HEK293 (cell line): ENCODE measurements around the gene CHD2.

ENCODE experiments used
- CTCF ChIA-PET: fragments of 350-600 bp; formaldehyde crosslinking; extraction: SDS; loops from one replicate; lab custom pipeline; 2021; ENCODE audit warnings: antibody characterized with exemption; lab: Yijun Ruan, JAX
- POLR2A ChIA-PET: fragments of 300-600 bp; formaldehyde crosslinking; extraction: SDS; loops from one replicate; lab custom pipeline; 2020; ENCODE audit warnings: antibody characterized with exemption, inconsistent platforms; lab: Yijun Ruan, JAX
- H3K27ac ChIP-seq: fragments of 200-500 bp; sonication (Bioruptor generic); 2 replicates; pipeline ENCODE4 v1.5.1; 2014; ENCODE audit warnings: low read depth, low read length, control low read depth, inconsistent platforms; ENCODE audit errors: extremely low read depth
- H3K36me3 ChIP-seq, 2 experiments: fragments of 200-500 bp in 1 of 2; sonication (Bioruptor generic) in 1 of 2; 1 replicate in 1 of 2; 2 replicates in 1 of 2; pipeline ENCODE4 v1.5.1; 2014 to 2017; ENCODE audit warnings: inconsistent platforms in 2 of 2, low read length in 2 of 2; ENCODE audit not compliant: control insufficient read depth in 2 of 2, insufficient read depth in 1 of 2
- H3K4me1 ChIP-seq: fragments of 200-500 bp; sonication (Bioruptor generic); 2 replicates; pipeline ENCODE4 v1.5.1; 2014; ENCODE audit warnings: mild to moderate bottlenecking, low read length, inconsistent platforms; ENCODE audit not compliant: control insufficient read depth, insufficient read depth
- H3K4me3 ChIP-seq: 2 replicates; pipeline ENCODE4 v1.5.1; 2011; ENCODE audit warnings: low read depth, mild to moderate bottlenecking, control low read depth, low read length, moderate library complexity
- H3K9me3 ChIP-seq: fragments of 200-500 bp; sonication (Bioruptor generic); 2 replicates; pipeline ENCODE4 v1.5.1; 2014; ENCODE audit warnings: low read depth, low read length, inconsistent platforms; ENCODE audit not compliant: control insufficient read depth, insufficient read depth
- GLIS2 ChIP-seq: fragments of 450-650 bp; formaldehyde crosslinking; IDR thresholded peaks from 2 replicates; pipeline ENCODE4 v1.5.1; 2016; ENCODE audit warnings: missing biosample characterization, missing genetic modification characterization
- KLF7 ChIP-seq: fragments of 450-650 bp; formaldehyde crosslinking; IDR thresholded peaks from 2 replicates; pipeline ENCODE4 v1.5.1; 2016; ENCODE audit warnings: missing biosample characterization, missing genetic modification characterization, borderline replicate concordance
- REPIN1 ChIP-seq: fragments of 450-650 bp; formaldehyde crosslinking; IDR thresholded peaks from 2 replicates; pipeline ENCODE4 v1.5.1; 2017; ENCODE audit warnings: missing biosample characterization, missing genetic modification characterization, low read depth
- SCRT2 ChIP-seq: fragments of 450-650 bp; formaldehyde crosslinking; IDR thresholded peaks from 2 replicates; pipeline ENCODE4 v1.5.1; 2016; ENCODE audit warnings: missing biosample characterization, missing genetic modification characterization
- SP7 ChIP-seq: fragments of 450-650 bp; formaldehyde crosslinking; IDR thresholded peaks from 2 replicates; pipeline ENCODE4 v1.5.1; 2016; ENCODE audit warnings: missing biosample characterization, missing genetic modification characterization
- WT1 ChIP-seq: fragments of 450-650 bp; formaldehyde crosslinking; IDR thresholded peaks from 2 replicates; pipeline ENCODE4 v1.5.1; 2016; ENCODE audit warnings: missing biosample characterization, missing genetic modification characterization
- ZBTB1 ChIP-seq: fragments of 450-650 bp; formaldehyde crosslinking; IDR thresholded peaks from 2 replicates; pipeline ENCODE4 v1.5.1; 2016; ENCODE audit warnings: missing biosample characterization, missing genetic modification characterization
- ZBTB17 ChIP-seq: fragments of 450-650 bp; formaldehyde crosslinking; IDR thresholded peaks from 2 replicates; pipeline ENCODE4 v1.5.1; 2016; ENCODE audit warnings: missing biosample characterization, missing genetic modification characterization
- ZBTB20 ChIP-seq: fragments of 450-650 bp; formaldehyde crosslinking; IDR thresholded peaks from 2 replicates; pipeline ENCODE4 v1.5.1; 2016; ENCODE audit warnings: missing biosample characterization, missing genetic modification characterization
- ZBTB8A ChIP-seq: fragments of 450-650 bp; formaldehyde crosslinking; IDR thresholded peaks from 2 replicates; pipeline ENCODE4 v1.5.1; 2016; ENCODE audit warnings: missing biosample characterization, missing genetic modification characterization
- ZFHX2 ChIP-seq: fragments of 450-650 bp; formaldehyde crosslinking; conservative IDR thresholded peaks from 2 replicates; pipeline ENCODE4 v1.5.1; 2016; ENCODE audit warnings: missing biosample characterization, missing genetic modification characterization
- ZIC2 ChIP-seq: fragments of 450-650 bp; formaldehyde crosslinking; IDR thresholded peaks from 2 replicates; pipeline ENCODE4 v1.5.1; 2016; ENCODE audit warnings: missing biosample characterization, missing genetic modification characterization
- ZNF10 ChIP-seq: fragments of 450-650 bp; formaldehyde crosslinking; IDR thresholded peaks from 2 replicates; pipeline ENCODE4 v1.5.1; 2017; ENCODE audit warnings: missing biosample characterization, missing genetic modification characterization
- ZNF114 ChIP-seq: fragments of 450-650 bp; formaldehyde crosslinking; IDR thresholded peaks from 2 replicates; pipeline ENCODE4 v1.5.0; 2017; ENCODE audit warnings: missing biosample characterization, missing genetic modification characterization
- ZNF121 ChIP-seq: fragments of 450-650 bp; formaldehyde crosslinking; IDR thresholded peaks from 2 replicates; pipeline ENCODE4 v1.5.1; 2016; ENCODE audit warnings: missing biosample characterization, missing genetic modification characterization
- ZNF157 ChIP-seq: fragments of 450-650 bp; formaldehyde crosslinking; IDR thresholded peaks from 2 replicates; pipeline ENCODE4 v1.5.1; 2016; ENCODE audit warnings: missing biosample characterization, missing genetic modification characterization
- ZNF19 ChIP-seq: fragments of 450-650 bp; formaldehyde crosslinking; IDR thresholded peaks from 2 replicates; pipeline ENCODE4; 2016; ENCODE audit warnings: missing biosample characterization, missing genetic modification characterization, low read depth
- ZNF239 ChIP-seq: fragments of 450-650 bp; formaldehyde crosslinking; IDR thresholded peaks from 2 replicates; pipeline ENCODE4 v1.5.1; 2016; ENCODE audit warnings: missing biosample characterization, missing genetic modification characterization
- ZNF24 ChIP-seq: fragments of 450-650 bp; formaldehyde crosslinking; IDR thresholded peaks from 2 replicates; pipeline ENCODE4 v1.5.1; 2016; ENCODE audit warnings: missing biosample characterization, missing genetic modification characterization
- ZNF341 ChIP-seq: fragments of 450-650 bp; formaldehyde crosslinking; IDR thresholded peaks from 2 replicates; pipeline ENCODE4; 2016; ENCODE audit warnings: low read depth, missing biosample characterization, missing genetic modification characterization
- ZNF629 ChIP-seq: fragments of 450-650 bp; formaldehyde crosslinking; IDR thresholded peaks from 2 replicates; pipeline ENCODE4 v1.5.1; 2017; ENCODE audit warnings: missing biosample characterization, missing genetic modification characterization
- ZNF747 ChIP-seq: fragments of 450-650 bp; formaldehyde crosslinking; IDR thresholded peaks from 2 replicates; pipeline ENCODE4 v1.5.1; 2016; ENCODE audit warnings: missing biosample characterization, missing genetic modification characterization
- ZNF768 ChIP-seq: fragments of 450-650 bp; formaldehyde crosslinking; IDR thresholded peaks from 2 replicates; pipeline ENCODE4 v1.5.1; 2018; ENCODE audit warnings: missing biosample characterization, mild to moderate bottlenecking, missing genetic modification characterization
- ZNF843 ChIP-seq: fragments of 450-650 bp; formaldehyde crosslinking; IDR thresholded peaks from 2 replicates; pipeline ENCODE4 v1.5.1; 2016; ENCODE audit warnings: missing biosample characterization, missing genetic modification characterization
- TF ChIP-seq, protein P1 (sequence below): fragments of 450-650 bp; formaldehyde crosslinking; IDR thresholded peaks from 2 replicates; pipeline ENCODE4 v1.5.1; 2016; ENCODE audit warnings: missing biosample characterization, missing genetic modification characterization
- TF ChIP-seq, protein P2 (sequence below): fragments of 450-650 bp; formaldehyde crosslinking; IDR thresholded peaks from 2 replicates; pipeline ENCODE4 v1.5.1; 2016; ENCODE audit warnings: missing biosample characterization, missing genetic modification characterization
- TF ChIP-seq, protein P3 (sequence below): fragments of 450-650 bp; formaldehyde crosslinking; conservative IDR thresholded peaks from 2 replicates; pipeline ENCODE4 v1.5.1; 2016; ENCODE audit warnings: low read depth, missing biosample characterization, missing genetic modification characterization

Gene CHD2

DNA sequence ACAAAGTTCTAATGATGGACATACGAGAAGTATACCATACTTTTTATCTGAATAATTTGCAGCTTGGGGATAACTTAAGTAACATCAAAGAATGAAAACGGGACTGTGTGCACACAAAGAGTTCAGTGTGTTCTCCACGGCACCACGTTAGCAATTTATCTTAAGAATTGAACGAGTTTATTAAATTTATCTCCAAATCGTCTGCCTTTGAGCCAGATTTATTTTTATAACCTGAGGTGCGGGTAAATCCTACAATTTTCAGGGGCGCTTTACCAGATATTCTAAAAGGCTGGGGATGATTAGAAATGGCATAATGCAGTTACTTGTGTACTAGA lies 3.5 kb downstream of the CHD2 start:
- H3K27ac ChIP-seq = peak overlapping the region; percentile 95
- CTCF ChIA-PET = interaction anchor here (0.6 to 7.5 kb wide), 5 partner anchors 13 to 106 kb away, joined by 3 to 65 read pairs (median 7); no protein-coding TSS in a partner anchor
- TF ChIP-seq ZNF114 (tag by site-specific recombination) (no peak), ZIC2 (tag by site-specific recombination) (no peak), ZNF341 (tag by site-specific recombination) (no peak), GLIS2 (tag by site-specific recombination) (no peak), ZNF239 (no peak)
- TF ChIP-seq, protein P1, sequence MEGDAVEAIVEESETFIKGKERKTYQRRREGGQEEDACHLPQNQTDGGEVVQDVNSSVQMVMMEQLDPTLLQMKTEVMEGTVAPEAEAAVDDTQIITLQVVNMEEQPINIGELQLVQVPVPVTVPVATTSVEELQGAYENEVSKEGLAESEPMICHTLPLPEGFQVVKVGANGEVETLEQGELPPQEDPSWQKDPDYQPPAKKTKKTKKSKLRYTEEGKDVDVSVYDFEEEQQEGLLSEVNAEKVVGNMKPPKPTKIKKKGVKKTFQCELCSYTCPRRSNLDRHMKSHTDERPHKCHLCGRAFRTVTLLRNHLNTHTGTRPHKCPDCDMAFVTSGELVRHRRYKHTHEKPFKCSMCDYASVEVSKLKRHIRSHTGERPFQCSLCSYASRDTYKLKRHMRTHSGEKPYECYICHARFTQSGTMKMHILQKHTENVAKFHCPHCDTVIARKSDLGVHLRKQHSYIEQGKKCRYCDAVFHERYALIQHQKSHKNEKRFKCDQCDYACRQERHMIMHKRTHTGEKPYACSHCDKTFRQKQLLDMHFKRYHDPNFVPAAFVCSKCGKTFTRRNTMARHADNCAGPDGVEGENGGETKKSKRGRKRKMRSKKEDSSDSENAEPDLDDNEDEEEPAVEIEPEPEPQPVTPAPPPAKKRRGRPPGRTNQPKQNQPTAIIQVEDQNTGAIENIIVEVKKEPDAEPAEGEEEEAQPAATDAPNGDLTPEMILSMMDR (tag by site-specific recombination) = no peak
- H3K9me3 ChIP-seq = no peaks in the 10 kb centered on the region
- peaks cover 3 to 18% of the 10 kb centered on the region in 2 experiments for H3K36me3 ChIP-seq
- H3K4me1 ChIP-seq = peaks cover 46% of the 10 kb centered on the region
- POLR2A ChIA-PET = interaction anchor here (0.6 to 6.6 kb wide), 14 partner anchors 10 to 1949 kb away, joined by 3 to 226 read pairs (median 4); partner anchors contain the start of gene RCCD1
- peak overlapping the region; percentile 82 for H3K4me3 ChIP-seq

DNA sequence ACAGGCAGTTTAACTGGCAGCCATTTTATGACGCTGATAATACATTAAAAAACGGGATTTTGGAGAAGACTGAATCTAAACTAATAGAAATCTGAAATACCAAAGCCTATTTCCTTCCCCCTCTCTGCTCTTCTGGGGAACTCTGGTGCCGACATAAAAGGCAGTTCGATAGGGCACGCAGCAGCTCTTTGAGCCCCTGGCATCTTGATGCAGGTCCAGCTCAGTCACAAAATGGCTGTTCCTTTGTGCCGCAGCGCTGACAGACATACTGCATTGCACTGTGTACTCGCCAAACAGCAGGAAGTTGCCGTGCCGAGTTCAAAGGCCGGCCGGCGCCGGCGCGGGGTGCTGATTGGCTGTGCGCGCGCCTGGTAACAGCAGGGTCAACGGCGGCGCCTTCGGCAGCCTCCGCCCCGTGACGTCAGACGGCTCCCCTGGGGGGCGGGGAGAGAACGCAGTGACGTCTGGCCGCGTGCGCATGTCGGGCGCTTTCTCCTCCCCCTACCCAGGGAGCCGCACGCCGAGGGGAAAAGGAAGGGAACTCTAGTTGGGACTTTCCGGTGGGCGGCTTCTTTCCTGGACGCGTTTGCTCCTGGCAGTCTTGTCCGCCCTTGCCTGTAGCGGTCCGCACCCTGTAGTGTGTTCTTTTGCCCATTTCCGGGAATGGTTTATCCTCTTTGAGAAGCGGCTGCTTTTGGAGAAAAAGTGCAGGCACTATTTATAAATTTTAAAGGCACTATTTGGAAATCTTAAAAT lies 4.0 kb downstream of the CHD2 start:
- Histone ChIP-seq H3K36me3 (peaks cover 7 to 13% of the 10 kb centered on the region in 2 experiments), H3K4me3 (peak overlapping the region; percentile 82), H3K4me1 (peaks cover 48% of the 10 kb centered on the region), H3K9me3 (no peaks in the 10 kb centered on the region), H3K27ac (peak overlapping the region; percentile 95)
- CTCF ChIA-PET = interaction anchor here (0.6 to 7.5 kb wide), 3 partner anchors 12 to 107 kb away, joined by 7 to 65 read pairs (median 22); no protein-coding TSS in a partner anchor
- POLR2A ChIA-PET = interaction anchor here (0.6 to 6.6 kb wide), 14 partner anchors 10 to 1949 kb away, joined by 3 to 226 read pairs (median 4); partner anchors contain the start of gene RCCD1
- TF ChIP-seq REPIN1 (tag by site-specific recombination) (no peak), ZBTB17 (peak; percentile 93), ZBTB8A (tag by site-specific recombination) (peak; percentile 66), ZNF121 (tag by site-specific recombination) (peak; percentile 97), SCRT2 (tag by site-specific recombination) (no peak), ZNF843 (tag by site-specific recombination) (peak; percentile 60; the same call in 1 of the 2 replicates), KLF7 (peak; percentile 43; the same call in 1 of the 2 replicates), ZNF747 (tag by site-specific recombination) (no peak), ZNF19 (tag by site-specific recombination) (no peak), ZNF341 (tag by site-specific recombination) (peak; percentile 97), WT1 (tag by site-specific recombination) (peak; percentile 14; the same call in 1 of the 2 replicates), ZNF768 (tag by site-specific recombination) (no peak), ZNF629 (tag by site-specific recombination) (peak; percentile 100), ZBTB20 (no peak), ZBTB1 (no peak), SP7 (tag by site-specific recombination) (peak; percentile 63), ZNF24 (0 out of 2 replicates have a peak, but pooled peaks have one; percentile 60), ZFHX2 (peak; percentile 51; the same call in 1 of the 2 replicates), ZNF157 (tag by site-specific recombination) (no peak), ZNF10 (tag by site-specific recombination) (peak; percentile 3)
- TF ChIP-seq, protein P2, sequence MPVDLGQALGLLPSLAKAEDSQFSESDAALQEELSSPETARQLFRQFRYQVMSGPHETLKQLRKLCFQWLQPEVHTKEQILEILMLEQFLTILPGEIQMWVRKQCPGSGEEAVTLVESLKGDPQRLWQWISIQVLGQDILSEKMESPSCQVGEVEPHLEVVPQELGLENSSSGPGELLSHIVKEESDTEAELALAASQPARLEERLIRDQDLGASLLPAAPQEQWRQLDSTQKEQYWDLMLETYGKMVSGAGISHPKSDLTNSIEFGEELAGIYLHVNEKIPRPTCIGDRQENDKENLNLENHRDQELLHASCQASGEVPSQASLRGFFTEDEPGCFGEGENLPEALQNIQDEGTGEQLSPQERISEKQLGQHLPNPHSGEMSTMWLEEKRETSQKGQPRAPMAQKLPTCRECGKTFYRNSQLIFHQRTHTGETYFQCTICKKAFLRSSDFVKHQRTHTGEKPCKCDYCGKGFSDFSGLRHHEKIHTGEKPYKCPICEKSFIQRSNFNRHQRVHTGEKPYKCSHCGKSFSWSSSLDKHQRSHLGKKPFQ (tag by site-specific recombination) = no peak
- TF ChIP-seq, protein P3, sequence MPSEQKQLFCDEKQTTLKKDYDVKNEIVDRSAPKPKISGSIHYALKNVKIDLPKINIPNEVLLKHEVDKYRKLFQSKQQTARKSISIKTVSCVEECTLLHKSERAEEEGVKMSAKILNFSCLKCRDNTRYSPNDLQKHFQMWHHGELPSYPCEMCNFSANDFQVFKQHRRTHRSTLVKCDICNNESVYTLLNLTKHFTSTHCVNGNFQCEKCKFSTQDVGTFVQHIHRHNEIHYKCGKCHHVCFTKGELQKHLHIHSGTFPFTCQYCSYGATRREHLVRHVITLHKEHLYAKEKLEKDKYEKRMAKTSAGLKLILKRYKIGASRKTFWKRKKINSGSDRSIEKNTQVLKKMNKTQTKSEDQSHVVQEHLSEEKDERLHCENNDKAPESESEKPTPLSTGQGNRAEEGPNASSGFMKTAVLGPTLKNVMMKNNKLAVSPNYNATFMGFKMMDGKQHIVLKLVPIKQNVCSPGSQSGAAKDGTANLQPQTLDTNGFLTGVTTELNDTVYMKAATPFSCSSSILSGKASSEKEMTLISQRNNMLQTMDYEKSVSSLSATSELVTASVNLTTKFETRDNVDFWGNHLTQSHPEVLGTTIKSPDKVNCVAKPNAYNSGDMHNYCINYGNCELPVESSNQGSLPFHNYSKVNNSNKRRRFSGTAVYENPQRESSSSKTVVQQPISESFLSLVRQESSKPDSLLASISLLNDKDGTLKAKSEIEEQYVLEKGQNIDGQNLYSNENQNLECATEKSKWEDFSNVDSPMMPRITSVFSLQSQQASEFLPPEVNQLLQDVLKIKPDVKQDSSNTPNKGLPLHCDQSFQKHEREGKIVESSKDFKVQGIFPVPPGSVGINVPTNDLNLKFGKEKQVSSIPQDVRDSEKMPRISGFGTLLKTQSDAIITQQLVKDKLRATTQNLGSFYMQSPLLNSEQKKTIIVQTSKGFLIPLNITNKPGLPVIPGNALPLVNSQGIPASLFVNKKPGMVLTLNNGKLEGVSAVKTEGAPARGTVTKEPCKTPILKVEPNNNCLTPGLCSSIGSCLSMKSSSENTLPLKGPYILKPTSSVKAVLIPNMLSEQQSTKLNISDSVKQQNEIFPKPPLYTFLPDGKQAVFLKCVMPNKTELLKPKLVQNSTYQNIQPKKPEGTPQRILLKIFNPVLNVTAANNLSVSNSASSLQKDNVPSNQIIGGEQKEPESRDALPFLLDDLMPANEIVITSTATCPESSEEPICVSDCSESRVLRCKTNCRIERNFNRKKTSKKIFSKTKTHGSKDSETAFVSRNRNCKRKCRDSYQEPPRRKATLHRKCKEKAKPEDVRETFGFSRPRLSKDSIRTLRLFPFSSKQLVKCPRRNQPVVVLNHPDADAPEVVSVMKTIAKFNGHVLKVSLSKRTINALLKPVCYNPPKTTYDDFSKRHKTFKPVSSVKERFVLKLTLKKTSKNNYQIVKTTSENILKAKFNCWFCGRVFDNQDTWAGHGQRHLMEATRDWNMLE (tag by site-specific recombination) = 0 out of 2 replicates have a peak, but pooled peaks have one; percentile 38
